MM.1S (cell line): ENCODE data around the gene PRRT1.

Source experiments
- EZH2 ChIP-seq: fragments of 300-600 bp; sonication (generic); optimal IDR thresholded peaks from 2 replicates; pipeline ENCODE3; 2017; ENCODE audit warnings: low read depth, mild to moderate bottlenecking, antibody characterized with exemption, low read length, mixed read lengths
- TF ChIP-seq, protein P1 (sequence below): fragments of 300-600 bp; sonication (generic); IDR thresholded peaks from 2 replicates; pipeline ENCODE4 v1.5.1; 2016; ENCODE audit warnings: antibody characterized with exemption, low read length, mixed read lengths

DNA sequence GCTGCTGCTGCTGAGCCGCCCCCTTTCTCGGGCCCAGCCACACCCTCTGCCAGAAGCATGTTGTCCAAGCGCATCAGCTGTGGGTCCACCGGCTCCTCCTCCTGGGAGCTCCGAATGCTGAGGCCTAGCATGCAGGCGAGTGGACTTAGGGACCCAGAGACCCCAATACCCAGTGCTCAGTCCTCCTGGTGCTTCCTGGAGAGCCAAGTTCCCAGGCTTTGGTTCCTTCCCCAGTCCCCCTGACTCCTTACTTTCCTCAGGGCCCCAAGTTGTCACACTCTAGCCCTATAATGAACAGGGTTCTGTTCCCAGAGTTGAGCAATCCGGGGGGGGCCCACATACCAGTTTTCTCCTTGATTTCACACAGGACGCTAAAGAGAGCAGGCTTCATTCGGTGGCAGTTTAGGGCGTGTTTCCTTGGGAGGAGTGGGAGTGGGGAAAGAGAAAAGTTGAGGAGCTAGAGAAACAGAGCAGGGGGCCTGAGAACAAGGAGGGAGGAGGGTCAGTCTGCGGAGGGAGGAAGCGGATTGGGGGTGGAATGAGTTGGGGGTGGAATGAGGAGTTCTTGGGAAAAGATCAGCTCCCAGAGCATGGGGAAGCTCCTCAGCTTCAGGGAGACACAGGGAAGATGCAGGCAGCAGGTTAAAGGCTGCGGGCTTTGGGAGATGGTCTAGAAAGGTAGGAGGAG, 36.8 kb upstream of the PRRT1 start:
- TF ChIP-seq EZH2, result no peak
- TF ChIP-seq, protein P1, sequence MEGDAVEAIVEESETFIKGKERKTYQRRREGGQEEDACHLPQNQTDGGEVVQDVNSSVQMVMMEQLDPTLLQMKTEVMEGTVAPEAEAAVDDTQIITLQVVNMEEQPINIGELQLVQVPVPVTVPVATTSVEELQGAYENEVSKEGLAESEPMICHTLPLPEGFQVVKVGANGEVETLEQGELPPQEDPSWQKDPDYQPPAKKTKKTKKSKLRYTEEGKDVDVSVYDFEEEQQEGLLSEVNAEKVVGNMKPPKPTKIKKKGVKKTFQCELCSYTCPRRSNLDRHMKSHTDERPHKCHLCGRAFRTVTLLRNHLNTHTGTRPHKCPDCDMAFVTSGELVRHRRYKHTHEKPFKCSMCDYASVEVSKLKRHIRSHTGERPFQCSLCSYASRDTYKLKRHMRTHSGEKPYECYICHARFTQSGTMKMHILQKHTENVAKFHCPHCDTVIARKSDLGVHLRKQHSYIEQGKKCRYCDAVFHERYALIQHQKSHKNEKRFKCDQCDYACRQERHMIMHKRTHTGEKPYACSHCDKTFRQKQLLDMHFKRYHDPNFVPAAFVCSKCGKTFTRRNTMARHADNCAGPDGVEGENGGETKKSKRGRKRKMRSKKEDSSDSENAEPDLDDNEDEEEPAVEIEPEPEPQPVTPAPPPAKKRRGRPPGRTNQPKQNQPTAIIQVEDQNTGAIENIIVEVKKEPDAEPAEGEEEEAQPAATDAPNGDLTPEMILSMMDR, result no peak
